NCI-H69 (cell line): ENCODE results near the gene PTPN11.

ENCODE experiments used
- DNase-seq: peaks from one replicate; lab custom pipeline; 2025; lab: John Stamatoyannopoulos, UW

The PTPN11 gene

GRCh38 chr12:112543751-112544150 is 125.0 kb downstream of the PTPN11 start:
- peak; percentile 26 for DNase-seq

GRCh38 chr12:112546339-112546738 is 127.6 kb downstream of the PTPN11 start:
- DNase-seq = no peak

GRCh38 chr12:112546996-112547395 is 128.2 kb downstream of the PTPN11 start:
- DNase-seq = no peak

DNA sequence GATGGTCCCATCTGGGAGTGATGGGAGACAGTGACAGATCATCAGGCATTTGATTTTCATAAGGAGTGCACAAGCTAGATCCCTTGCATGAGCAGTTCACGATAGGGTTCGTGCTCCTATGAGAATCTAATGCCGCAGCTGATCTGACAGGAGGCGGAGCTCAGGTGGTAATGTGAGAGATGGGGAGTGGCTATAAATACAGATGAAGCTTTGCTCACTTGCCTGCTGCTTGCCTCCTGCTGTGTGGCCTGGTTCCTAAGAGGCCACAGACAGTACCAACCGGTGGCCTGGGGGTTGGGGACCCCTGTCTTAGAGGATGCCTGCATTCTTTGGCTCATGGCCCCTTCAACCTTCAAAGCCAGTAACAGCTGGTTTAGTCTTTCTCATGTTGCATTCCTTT is 130.3 kb downstream of the PTPN11 start:
- no peak for DNase-seq

- no peak for DNase-seq
Measured at GRCh38 chr12:112551681-112552080, 132.9 kb downstream of the PTPN11 start.

- DNase-seq = no peak
Measured at GRCh38 chr12:112555621-112556233, 137.0 kb downstream of the PTPN11 start.

DNA sequence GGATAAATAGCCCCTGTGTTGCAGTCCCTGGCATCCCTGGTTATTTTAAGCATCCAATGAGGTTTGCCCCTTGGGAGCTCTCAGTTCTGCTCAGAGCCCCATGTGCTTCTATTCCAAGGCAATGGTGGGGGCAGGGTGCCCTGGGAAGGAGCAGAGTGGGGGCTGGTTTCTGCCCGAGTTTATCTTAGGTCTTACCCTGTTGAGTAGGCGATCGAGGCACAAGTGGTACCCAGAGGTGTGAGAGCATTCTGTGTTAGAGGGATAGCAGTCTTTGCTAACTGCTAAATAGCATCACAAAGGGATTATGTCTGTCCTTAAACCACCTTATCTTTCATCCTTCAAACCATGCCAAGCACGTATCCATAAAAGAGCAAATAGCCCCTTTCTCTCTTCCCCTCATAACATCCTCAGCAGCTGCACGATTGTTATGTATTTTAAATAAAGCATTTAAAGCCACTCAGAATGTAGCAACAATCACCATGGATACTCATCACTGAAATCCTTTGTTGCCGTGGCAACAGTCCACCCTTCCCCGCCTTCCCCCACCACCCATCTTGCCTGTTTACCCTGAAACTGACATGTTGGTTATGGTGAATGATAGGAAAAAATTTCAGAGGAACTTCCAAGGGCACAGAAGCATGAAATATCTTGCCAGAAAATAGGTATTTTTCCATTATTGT is 139.3 kb downstream of the PTPN11 start:
- no peak for DNase-seq
